ENCODE results near the gene VWA8.

The VWA8 gene

GRCh38 chr13:41960637-41961465, at the start of gene VWA8:
TSS of gene VWA8 (minus strand) at chr13:41961109. CDS start at chr13:41961015, 94 bp downstream.
- no peak for TF ChIP-seq ZNF565 (CRISPR knock-in tag; conservative IDR thresholded peaks at IDR 0.05; ENCODE audit: low read depth)
- TF ChIP-seq GLIS3 (CRISPR knock-in tag; IDR thresholded peaks at IDR 0.05), result peak; percentile 48; the same call in 1 of the 2 replicates
- TF ChIP-seq RARB (CRISPR knock-in tag; IDR thresholded peaks at IDR 0.05), result 0 out of 2 replicates have a peak, but pooled peaks have one; percentile 35
- TF ChIP-seq ZNF8 (CRISPR knock-in tag; IDR thresholded peaks at IDR 0.05), result no peak
- TF ChIP-seq CREB5 (CRISPR knock-in tag; IDR thresholded peaks at IDR 0.05; ENCODE audit: low read depth), result no peak
- no peak for TF ChIP-seq OSR1 (CRISPR knock-in tag; IDR thresholded peaks at IDR 0.05)
- TF ChIP-seq POU6F1 (CRISPR knock-in tag; IDR thresholded peaks at IDR 0.05; ENCODE audit: borderline replicate concordance, low read depth), result 0 out of 2 replicates have a peak, but pooled peaks have one; percentile 37
- TF ChIP-seq ZFP3 (CRISPR knock-in tag; IDR thresholded peaks at IDR 0.05), result peak; percentile 76
- TF ChIP-seq ZNF70 (CRISPR knock-in tag; IDR thresholded peaks at IDR 0.05), result no peak
- no peak for TF ChIP-seq PPARA (CRISPR knock-in tag; IDR thresholded peaks at IDR 0.05; ENCODE audit: borderline replicate concordance)
- peak; percentile 96 for ATAC-seq

- TF ChIP-seq TOX (CRISPR knock-in tag; IDR thresholded peaks at IDR 0.05; ENCODE audit: borderline replicate concordance) (no peak), ARNTL (CRISPR knock-in tag; IDR thresholded peaks at IDR 0.05; ENCODE audit: borderline replicate concordance, low read depth) (no peak), TSHZ2 (CRISPR knock-in tag; IDR thresholded peaks at IDR 0.05) (no peak), PATZ1 (CRISPR knock-in tag; IDR thresholded peaks at IDR 0.05; ENCODE audit: borderline replicate concordance) (no peak)
These were observed 48.1 kb upstream of the VWA8 start for GRCh38 chr13:42009057-42009456.

GRCh38 chr13:42007844-42008243, 46.9 kb upstream of the VWA8 start:
- ATAC-seq, result peak; percentile 78
- TF ChIP-seq ISL1 (CRISPR knock-in tag; IDR thresholded peaks at IDR 0.05) (peak; percentile 88), ESRRG (CRISPR knock-in tag; IDR thresholded peaks at IDR 0.05) (no peak)

More at GRCh38 chr13:42009057-42009456, 48.1 kb upstream of the VWA8 start:
- no peak for ATAC-seq

GRCh38 chr13:42002066-42002465, 41.2 kb upstream of the VWA8 start:
- ATAC-seq, result no peak
- no peak for TF ChIP-seq ZNF565 (CRISPR knock-in tag; conservative IDR thresholded peaks at IDR 0.05; ENCODE audit: low read depth)
- TF ChIP-seq OSR1 (CRISPR knock-in tag; IDR thresholded peaks at IDR 0.05), result no peak
- TF ChIP-seq TCF4 (CRISPR knock-in tag; IDR thresholded peaks at IDR 0.05; ENCODE audit: borderline replicate concordance), result no peak
- TF ChIP-seq ZC3H10 (CRISPR knock-in tag; IDR thresholded peaks at IDR 0.05), result no peak
- TF ChIP-seq TSHZ2 (CRISPR knock-in tag; IDR thresholded peaks at IDR 0.05), result no peak
- no peak for TF ChIP-seq ARNTL (CRISPR knock-in tag; IDR thresholded peaks at IDR 0.05; ENCODE audit: borderline replicate concordance, low read depth)
- no peak for TF ChIP-seq ESRRG (CRISPR knock-in tag; IDR thresholded peaks at IDR 0.05)
- TF ChIP-seq CSRNP3 (CRISPR knock-in tag; IDR thresholded peaks at IDR 0.05), result no peak
- TF ChIP-seq SNAI2 (CRISPR knock-in tag; IDR thresholded peaks at IDR 0.05), result no peak
- TF ChIP-seq BACH2 (CRISPR knock-in tag; IDR thresholded peaks at IDR 0.05; ENCODE audit: borderline replicate concordance), result no peak
- no peak for TF ChIP-seq GLIS3 (CRISPR knock-in tag; IDR thresholded peaks at IDR 0.05)
- TF ChIP-seq POU6F1 (CRISPR knock-in tag; IDR thresholded peaks at IDR 0.05; ENCODE audit: borderline replicate concordance, low read depth), result no peak
- TF ChIP-seq ZFP3 (CRISPR knock-in tag; IDR thresholded peaks at IDR 0.05), result no peak
